Suprapubic skin (tissue), 4 donors: ENCODE results near the gene PRELID1.

Experiments
- EP300 ChIP-seq: sonication (generic); formaldehyde crosslinking; IDR thresholded peaks from one replicate; pipeline ENCODE4 v1.6.1; 2017; ENCODE audit warnings: antibody characterized with exemption
- POLR2A ChIP-seq, 2 donors: fragments of 450-650 bp; IDR thresholded peaks; one replicate each; pipeline ENCODE4 v1.6.1; 2017; ENCODE audit warnings: antibody characterized with exemption in 2 of 2, mild to moderate bottlenecking in 2 of 2, moderate library complexity in 2 of 2
- POLR2AphosphoS5 ChIP-seq, 3 donors: sonication (generic); formaldehyde crosslinking; IDR thresholded peaks; one replicate each; pipeline ENCODE4 v1.6.1; 2017; ENCODE audit warnings: antibody characterized with exemption in 3 of 3
- TF ChIP-seq, protein P1 (sequence below), 2 donors: fragments of 200-600 bp in 1 of 2; fragments of 450-650 bp in 1 of 2; sonication (generic) in 1 of 2; IDR thresholded peaks; one replicate each; pipeline ENCODE4 v1.5.1; 2016 to 2019; ENCODE audit warnings: antibody characterized with exemption in 2 of 2, mild to moderate bottlenecking in 1 of 2, moderate library complexity in 1 of 2

DNA sequence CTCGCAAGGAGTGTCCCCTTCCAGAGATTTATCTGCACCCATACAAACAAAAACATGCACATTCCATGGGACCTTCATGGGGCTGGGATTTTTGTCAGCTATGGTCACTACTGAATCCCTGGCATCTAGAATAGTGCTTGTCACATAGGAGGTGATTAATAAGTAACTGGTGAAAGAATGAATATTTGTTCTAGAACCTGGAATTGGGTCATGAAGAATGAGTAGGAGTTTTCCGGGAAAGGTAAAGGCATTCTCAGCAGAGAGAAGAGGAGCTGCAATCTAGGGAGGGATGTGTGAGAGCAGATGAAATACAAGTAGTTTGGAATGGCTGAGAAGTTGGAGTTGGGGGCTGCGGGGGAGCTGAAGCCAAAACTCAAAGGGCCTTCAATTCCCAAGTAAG, 50.7 kb downstream of the PRELID1 start:
- no peak for TF ChIP-seq POLR2A (IDR thresholded peaks at IDR 0.05)
- TF ChIP-seq EP300 = no peak
- TF ChIP-seq, protein P1, sequence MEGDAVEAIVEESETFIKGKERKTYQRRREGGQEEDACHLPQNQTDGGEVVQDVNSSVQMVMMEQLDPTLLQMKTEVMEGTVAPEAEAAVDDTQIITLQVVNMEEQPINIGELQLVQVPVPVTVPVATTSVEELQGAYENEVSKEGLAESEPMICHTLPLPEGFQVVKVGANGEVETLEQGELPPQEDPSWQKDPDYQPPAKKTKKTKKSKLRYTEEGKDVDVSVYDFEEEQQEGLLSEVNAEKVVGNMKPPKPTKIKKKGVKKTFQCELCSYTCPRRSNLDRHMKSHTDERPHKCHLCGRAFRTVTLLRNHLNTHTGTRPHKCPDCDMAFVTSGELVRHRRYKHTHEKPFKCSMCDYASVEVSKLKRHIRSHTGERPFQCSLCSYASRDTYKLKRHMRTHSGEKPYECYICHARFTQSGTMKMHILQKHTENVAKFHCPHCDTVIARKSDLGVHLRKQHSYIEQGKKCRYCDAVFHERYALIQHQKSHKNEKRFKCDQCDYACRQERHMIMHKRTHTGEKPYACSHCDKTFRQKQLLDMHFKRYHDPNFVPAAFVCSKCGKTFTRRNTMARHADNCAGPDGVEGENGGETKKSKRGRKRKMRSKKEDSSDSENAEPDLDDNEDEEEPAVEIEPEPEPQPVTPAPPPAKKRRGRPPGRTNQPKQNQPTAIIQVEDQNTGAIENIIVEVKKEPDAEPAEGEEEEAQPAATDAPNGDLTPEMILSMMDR (IDR thresholded peaks at IDR 0.05) = no peak
- no peak for TF ChIP-seq POLR2AphosphoS5 (IDR thresholded peaks at IDR 0.05)
